Fibroblast of skin of back (primary cell): ENCODE data around the gene TNKS1BP1.
"Not testable (repeated sequence)": the region's sequence is repeated elsewhere in the genome, so short reads cannot be mapped to it uniquely, and the experiment has no call there.

ENCODE experiments used
- DNase-seq: peaks from one replicate; pipeline ENCODE4 v3.0.0-alpha.2; 2013

Gene TNKS1BP1

DNA sequence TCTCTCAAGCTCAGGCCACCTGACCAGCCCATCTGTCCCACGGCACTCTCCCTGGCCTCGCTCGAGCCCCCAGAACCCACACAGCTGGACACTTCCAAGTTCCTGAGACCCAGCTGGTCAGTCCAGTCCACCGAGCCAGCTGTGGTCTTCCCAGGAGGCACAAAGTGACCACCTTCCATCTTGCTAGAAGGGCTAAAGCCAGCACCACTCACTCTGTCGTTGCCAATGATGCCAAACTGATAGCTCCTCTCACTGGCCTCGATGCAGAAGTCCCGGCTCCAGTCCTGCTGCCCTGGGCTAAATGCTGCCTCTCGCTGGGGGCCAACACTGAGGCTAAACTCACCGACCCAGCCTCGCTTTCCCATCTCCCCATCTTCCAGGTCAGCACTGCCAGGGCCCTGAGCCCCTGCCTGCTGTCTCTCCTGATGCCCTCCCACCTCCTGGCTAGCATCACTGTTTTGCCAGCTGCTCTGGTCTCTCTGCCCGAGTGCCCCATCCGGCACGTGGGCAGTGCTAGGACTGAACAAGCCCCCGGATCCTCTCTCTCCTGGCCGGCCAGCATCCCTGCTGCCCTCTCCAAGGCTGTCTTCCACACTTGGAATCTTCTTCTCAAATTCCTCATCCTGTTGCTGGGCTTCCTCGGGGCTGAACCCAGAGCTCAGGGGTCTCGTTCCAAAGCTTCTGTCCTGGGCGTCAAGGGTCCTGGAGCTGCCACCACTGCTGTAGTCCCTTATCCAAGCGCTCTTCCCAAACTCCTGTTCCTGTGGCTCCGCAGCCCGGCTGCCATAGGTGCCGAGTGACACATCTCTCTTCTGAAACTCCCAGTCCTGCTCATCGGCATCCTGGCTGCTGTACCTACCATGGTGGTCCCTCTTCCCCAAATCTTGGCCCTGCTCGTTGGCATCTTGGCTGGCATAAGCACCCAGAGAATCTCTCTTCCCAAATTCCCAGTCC, 15.4 kb downstream of the TNKS1BP1 start:
- no peak for DNase-seq

DNA sequence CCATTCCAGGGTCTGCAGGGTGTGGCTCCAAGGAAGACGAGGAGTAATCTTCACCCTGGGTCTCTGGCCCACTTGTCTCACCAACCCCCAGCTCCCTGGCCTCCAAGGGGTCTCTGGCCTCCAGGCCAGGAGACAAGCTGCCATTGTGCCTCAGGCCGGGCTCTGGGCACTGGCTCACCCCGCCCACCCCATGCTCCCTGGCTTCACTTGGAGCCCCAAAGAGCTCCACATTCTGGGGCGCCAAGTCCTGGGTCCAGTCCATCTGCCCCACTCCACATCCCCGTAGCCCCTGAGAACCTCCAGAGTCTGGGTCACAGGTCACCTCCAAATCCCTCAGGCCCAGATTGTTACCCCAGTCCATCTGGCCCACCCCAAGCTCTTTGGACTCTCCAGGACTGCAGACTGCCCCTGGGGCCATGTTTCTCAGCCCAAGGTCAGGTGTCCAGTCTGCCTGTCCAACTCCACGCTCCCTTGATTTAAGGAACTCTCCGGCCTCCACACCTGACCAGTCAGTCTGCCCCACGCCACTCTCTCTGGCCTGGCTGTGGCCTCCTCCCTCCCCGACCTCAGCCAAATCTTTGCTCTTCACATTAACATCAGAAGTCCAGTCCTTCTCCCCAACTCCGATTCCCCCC, 16.2 kb downstream of the TNKS1BP1 start:
- DNase-seq, result no peak

DNA sequence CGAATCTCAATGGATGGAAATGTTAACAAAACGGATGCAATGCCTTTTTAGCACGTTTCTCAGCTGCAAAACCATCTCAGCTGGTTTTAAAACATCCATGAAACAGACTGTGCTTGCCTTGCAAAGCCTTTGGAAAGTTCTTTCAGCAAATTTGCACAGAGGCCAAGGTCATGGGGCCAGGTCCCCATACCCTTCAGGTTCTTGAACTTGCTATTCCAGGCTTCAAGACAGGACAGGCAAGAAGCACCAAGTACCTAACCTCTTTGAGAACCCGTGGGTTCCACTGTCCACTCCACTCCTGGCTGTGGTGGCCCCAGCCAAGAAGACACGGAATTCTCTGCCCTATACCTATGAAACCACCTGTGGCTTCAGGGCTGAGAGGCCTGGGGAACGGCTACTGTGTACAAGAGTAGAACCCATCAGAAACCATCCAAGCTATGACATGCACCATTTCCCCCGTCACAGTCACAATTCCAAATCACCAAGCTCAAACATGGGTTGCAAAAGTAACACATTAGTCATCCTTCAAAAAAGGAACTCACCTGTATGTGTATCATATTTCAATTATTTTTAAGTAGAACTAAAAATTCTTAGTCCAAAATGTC, 17.0 kb downstream of the TNKS1BP1 start:
- no peak for DNase-seq

DNA sequence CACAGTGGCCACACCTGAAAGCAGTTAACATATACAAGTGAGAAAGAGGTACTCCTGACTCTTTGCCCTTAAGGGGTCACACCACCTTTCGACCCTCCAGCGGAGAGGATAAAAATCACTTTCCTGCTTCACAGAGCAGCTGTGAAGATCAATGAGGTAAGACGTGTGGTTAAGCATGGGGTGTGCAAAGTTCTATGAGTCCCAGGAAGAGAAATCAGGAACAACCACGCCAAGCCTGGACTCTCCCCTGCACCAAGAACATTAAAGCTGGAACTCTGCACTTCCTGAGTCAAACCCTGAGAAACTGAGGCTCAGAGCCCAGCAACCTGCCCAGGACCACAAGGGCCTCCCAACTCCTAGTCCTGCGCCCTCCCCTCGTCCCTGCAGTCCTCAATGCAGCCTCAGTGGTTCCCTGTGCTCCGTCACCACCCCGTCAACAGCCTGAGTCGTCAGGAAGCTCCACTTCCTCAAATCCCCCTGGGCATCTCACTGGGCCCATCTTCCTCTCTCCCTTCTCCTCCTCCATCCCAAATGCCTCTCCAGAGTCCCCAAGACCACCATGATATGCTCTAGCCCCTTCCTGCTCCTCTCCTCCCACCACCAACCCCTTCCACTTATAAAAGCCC, 17.7 kb downstream of the TNKS1BP1 start:
- DNase-seq, result no peak

DNA sequence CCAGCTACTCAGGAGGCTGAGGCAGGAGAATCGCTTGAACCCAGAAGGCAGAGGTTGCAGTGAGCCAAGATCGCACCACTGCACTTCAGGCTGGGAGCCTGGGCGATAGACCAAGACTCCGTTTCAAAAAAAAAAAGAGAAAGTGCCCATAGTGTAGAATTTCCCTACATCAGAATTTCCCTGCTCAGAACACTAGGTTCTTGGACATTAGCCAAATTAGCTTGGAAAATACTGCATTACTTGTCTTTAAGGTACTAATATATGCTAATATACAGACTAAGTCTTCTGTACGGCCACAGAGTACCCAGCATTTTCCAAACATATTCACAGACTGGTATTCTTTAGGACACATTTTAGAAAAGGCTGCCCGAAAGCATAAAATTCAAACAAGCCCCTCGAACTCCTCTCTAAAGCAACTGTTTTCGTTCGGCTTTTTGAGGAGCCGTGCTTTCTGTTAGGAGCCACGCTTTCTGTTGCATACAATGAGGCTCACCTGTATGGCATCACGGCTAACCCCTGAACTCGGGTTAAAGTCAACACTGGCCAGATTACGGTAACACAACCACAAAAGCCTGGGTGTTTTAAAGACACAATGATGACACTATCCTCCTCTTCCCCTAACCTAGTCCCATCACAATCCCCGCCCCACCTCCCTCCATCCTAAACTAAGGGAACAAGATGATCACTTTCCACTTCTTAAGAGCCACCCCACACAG, 18.4 kb downstream of the TNKS1BP1 start:
- DNase-seq, result no peak

DNA sequence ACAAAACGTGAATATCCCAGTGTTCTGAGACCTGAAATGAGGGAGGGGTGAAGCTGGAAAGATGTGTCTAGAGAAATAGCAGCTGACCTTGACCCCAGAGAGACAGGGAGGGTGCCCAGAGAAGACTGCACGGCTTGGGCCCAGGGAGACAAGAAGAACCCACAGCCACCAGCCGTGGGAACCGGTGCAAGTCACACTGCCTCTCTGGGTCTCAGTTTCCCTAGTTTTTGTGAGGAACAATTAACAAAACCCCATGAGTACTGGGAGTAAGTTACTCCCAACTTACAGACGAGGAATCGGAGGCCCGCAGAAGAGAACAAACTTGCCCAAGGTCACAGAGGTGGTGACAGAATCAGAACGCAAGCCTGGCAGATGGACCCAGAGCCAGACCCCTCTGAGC, 19.2 kb downstream of the TNKS1BP1 start:
- DNase-seq, result no peak

DNA sequence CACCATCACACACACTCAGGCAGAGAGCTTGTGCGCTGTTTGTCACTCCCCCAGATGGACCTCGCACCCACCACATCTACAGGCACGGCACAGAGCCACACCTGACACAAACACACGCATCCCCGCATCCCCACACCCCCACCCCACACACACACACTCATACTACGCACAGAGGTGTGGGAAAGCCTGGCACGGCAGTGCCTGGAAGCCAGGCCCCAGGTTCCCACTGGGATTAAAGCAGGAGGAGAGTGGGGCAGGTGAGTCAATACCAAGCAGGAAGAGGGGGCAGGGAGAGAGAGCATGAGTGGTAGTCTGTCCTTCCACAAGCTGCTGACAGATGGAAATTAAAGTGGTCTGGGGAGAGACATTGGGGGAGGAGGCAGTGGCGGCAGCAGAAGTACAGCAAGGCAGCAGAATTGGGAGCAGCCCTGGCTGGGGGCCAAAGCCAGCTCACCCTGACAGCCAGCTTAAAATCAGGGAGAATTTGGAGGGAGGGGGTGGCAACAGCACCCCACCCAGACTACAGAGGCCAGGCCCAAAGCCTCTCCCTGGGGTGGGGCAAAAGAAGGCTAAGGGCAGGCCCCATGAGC, 20.7 kb downstream of the TNKS1BP1 start:
- DNase-seq, result peak; percentile 43

DNA sequence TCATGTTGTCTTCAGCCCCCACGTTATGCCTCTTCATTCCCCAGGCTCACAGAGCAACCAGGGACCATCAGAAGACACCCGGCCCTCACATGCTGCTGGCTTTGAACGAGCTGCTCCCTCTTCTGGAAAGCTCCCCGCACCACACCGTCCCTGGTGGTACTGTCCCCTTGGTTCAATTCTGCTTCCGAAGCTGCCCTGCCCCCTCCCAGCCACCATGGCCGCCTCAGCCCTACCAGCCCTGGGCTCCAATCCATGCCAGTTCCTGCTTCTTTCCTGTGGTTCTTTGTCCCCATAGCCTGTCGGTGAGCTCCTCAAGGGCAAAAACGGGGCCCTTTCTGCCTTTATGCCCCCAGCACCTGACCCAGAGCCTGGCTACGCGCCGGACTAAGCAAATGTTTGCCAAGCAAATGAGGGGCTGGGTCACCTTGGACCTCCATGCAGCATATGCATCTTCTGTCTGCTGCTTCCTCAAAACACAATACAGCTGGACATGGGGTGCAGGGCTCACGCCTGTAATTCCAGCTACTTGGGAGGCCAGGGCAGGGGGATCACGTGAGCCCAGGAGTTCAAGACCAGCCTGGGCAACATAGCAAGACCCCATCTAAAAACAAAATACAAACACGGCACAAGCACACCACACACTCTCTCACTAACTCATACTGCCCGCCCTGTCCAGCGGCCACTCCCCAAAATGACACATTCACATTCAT, 21.3 kb downstream of the TNKS1BP1 start:
- no peak for DNase-seq

DNA sequence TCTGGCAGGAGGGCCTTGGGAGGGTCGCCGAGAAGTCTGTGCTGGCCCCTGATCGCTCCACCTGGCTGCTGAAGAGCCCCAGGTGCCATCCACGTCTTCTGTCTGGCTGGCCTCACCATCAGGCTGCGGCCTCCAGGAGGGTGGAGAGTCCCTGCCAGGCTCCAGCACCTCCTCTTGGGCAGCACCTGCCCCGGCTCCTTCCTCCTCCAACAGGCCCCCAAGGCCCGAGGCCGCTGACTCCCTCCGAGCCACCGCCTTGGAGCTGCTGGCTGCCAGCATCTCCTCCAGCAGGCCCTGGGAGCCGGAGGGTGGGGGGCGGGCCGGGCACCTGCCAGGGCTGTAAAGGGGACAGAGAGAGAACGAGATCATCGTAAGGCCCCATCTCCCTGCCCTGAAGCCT, 22.3 kb downstream of the TNKS1BP1 start:
- no peak for DNase-seq

DNA sequence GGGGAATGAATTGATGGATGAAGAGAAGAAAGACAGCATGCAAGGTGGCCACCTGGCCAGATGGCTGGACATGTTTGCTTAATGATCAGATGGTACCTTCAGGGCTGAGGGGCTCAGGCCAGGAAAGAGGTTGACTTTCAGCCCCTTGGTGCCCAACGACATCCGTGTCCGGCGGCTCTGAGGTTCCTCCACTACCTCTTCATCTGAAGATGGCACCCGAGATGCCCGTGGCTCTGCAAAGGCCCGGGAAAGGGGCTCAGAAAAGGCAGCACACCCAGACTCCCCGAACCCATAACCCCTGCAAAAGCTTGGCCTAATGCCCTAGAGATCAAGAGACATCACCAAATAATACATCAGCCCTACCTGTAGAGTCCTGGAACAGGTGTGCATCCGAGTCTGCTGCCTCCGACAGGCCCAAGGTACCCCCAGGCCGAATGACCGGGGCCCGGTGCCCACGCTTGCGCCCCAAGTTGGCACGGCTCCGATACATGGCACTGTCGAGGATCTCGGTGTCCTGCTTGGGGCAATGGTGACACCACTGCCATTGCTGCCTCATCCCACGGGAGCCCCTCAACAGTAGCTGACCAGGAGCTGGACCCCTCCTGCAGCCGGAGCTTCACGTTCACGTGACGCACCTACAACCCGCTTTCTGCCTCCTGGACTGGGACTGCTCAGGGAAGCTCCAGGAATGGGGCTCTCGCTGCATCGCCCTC, 22.9 kb downstream of the TNKS1BP1 start:
- DNase-seq, result no peak

DNA sequence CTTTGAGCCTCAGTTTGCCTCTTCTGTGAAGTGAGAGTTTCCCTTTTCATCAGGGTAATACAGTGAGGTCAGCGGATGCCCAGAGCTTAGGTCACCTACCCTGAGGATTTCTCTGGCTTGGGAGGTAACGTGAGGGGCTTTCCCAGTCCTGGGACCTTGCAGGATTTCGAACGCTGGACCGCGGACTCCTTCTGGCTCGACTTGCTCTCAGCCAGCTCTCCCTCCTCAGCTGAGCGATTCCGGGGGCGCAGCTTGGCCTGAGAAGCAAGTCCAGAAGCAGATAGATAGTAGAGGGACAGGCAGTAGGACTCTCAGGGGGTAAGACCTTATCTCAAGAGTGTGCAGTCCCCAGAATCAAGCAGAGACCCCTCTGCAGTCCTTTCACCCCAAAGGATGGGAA, 24.0 kb downstream of the TNKS1BP1 start:
- no peak for DNase-seq

DNA sequence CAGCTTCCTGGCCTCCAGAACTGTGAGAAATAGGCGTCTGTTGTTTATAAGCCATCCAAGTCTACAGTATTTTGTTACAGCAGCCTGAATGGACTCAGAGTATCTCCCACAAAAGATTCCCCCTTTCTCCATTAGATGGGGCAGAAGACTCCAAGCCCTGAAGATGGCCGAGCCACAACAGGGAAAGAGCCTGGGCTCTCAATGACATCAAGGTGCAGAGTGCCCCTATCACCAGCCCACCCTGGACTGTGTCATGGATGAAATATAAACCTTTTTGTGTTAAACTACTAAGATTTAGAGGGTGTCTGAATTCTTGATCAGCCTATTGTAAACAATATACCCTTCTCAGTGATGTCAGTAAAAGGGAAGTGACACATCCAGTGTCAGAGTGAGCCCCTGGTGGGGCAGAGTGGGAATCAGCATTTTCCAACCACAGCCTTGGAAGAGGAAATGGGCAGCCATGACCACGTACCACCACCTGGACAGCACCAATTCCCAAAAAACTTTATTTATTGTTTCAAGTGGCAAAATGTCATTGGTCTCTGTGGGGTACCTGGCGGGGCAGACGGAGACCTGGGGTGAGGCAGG, 25.5 kb downstream of the TNKS1BP1 start:
- no peak for DNase-seq

DNA sequence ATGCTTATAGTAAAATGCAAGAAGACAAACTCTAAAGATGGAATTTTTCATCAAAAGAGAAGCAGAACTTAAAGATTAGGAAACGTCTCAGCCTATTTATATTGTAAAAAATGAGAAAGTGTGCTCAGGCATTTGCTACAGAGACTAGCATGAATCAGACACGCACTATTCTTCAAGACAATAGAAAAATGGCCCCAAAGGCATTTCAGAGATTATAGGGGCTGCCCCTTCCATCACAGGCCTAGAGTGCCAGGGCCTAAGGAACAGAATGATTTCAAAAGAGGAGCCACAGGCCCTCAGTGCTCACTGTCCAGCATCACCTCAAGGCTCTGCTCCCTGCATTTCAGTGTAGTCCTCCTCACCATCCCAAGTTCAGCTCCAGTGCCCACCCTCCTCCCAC, 27.5 kb downstream of the TNKS1BP1 start:
- no peak for DNase-seq

DNA sequence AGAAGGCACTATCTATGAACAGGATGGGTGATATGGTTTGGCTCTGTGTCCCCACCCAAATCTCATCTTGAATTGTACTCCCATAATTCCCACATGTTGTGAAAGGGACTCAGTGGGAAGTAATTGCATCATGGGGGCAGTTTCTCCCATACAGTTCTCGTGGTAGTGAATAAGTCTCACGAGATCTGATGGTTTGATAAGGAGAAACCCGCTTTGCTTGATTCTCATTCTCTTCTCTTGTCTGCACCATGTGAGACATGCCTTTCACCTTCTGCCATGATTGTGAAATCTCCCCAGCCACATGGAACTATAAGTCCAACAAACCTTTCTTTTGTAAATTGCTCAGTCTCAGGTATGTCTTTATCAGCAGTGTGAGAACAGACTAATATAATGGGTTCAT, 28.5 kb downstream of the TNKS1BP1 start:
- not testable (repeated sequence) for DNase-seq

DNA sequence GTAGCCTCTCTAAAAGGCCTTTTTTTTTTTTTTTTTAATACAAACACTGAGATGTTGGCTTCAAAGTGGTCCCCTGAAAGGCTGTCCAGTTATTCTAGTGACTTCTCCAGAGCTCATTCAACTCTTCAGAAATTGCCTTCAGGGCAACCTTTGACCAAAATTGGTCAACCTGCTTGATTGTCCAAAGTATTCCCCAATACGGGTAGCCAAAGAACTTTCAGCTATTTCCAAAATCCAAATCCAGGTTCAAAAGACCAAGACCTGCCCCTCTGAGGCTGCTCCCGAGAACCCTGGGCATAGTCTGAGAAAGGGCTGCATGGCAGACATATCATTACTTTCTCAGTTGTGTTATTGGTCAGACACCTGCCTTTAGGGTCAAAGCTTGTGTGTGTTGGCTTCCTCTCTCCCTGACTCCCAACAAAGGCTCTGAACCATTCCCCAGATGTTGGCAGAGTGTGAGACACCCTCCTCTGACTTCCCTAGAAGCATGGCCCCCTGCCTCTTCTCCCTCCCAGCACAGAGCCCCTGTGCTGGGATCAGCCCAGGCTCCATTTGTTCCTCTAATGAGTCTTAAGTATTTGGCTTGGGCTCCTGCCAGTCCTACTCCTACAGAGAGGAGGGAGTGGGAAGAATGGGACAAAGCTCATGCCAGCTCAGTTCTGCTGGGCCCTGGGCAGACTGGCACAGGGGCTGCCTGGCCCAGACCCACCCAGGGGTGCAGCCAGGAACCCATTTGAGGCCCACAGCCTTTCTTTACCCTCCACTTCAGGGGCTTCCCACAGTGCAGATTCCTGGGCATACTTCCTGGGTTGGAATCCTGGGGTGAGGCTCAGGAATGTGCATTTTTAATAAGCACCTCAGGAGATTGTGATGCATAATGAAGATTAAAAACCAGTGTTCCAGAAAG, 30.3 kb downstream of the TNKS1BP1 start:
- peak; percentile 64 for DNase-seq

DNA sequence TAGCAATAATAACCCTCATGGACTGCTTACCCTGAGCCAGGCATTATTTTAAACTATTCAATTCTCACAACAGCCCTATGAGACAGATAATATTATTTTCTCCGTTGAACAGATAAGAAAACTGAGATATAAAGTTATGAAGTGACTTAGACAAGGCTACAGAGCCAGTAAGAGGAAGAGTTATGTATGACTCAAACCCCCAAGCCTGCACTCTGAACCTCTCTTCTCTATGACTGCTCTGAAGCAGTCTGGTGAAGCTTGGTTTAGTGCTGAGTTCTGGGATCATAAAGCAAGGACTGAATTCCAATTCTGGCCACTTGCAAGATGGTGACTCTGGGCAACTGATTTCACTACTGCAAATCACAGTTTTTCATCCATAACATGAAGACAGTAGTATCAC, 34.5 kb downstream of the TNKS1BP1 start:
- DNase-seq, result peak; percentile 56

DNA sequence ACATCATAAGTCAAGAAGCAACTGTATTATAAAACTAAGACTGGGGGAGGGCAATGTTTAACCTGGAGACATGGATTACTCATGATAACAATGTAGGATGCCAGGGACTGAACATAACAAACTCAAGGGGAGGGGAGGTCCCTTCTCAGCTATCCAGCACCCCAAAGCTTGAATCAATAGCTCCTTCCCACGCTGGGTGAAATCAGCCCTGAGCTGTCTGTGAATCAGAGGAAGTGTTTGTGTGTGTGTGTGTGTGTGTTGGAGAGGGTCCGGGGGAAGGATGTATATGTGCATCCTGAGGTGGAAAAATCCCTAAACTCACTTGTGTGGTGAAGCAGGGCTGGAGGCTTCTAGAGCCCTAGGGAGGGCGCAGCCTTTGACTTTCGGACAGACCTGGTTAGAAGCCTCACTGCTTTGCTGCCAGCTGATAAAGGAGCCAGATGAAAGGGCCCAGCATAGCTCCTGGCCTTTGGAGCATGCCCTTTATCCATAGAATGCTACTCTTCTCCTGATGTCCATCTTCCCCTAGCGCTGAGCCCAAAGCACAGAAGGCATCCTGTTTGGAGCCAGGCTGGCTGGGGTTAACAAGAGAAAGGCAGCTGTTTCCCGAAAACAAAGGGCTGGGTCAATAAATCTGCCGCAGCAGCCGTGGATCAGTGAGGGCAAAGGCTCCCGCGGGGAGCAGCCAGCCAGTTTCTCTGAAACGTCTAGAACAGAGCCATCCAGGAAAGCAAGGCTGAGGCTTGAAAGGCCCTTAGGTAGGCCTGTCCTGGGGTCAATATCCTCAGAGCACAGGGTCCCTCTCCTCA, 35.8 kb downstream of the TNKS1BP1 start:
- peak; percentile 66 for DNase-seq

DNA sequence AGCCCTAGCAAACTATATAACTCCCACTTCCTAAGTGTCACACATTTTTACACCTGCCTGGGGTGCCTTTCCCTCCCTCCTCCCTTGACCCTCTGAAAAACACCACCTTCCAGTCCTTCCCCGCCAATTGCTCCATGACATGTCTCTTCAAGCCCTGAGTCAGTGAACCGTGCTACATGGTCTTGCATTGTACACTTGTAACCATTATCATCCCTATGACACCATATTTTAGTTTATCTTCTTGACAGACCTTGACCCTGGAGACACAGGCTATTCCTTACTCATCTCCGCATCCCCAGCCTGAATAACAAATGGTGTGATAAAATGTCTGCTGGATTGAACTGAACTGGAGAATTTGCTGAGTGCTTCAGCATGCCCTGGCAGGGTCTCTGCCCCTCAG, 36.9 kb downstream of the TNKS1BP1 start:
- no peak for DNase-seq
